Neuron (in vitro differentiated cells): ENCODE measurements around the gene S100A13.
"Not testable (repeated sequence)": the region's sequence is repeated elsewhere in the genome, so short reads cannot be mapped to it uniquely, and the experiment has no call there.

ENCODE experiments used
- H2AFZ ChIP-seq: one replicate; pipeline ENCODE4 v1.6.1; 2013; ENCODE audit warnings: low read depth, mild to moderate bottlenecking, inconsistent platforms, low read length, moderate library complexity
- H3K27me3 ChIP-seq: one replicate; pipeline ENCODE4 v1.6.1; 2013; ENCODE audit warnings: low read length; ENCODE audit not compliant: insufficient read depth
- H3K36me3 ChIP-seq: one replicate; pipeline ENCODE4 v1.6.1; 2013; ENCODE audit warnings: low read length; ENCODE audit not compliant: insufficient read depth
- H3K4me1 ChIP-seq: one replicate; pipeline ENCODE4 v1.6.1; 2013; ENCODE audit warnings: low read length; ENCODE audit not compliant: insufficient read depth
- H3K4me3 ChIP-seq: 2 replicates; pipeline ENCODE4 v1.5.1; 2013; ENCODE audit warnings: mild to moderate bottlenecking, low read length, moderate library complexity
- H3K9me3 ChIP-seq: one replicate; pipeline ENCODE4 v1.6.1; 2013; ENCODE audit warnings: low read length

S100A13 gene

GRCh38 chr1:153602749-153603148 is 24.6 kb downstream of the S100A13 start:
- no peaks in the 10 kb centered on the region for H3K9me3 ChIP-seq
- H2AFZ ChIP-seq, result no peak overlapping the region
- H3K27me3 ChIP-seq, result no peaks in the 10 kb centered on the region
- H3K4me3 ChIP-seq, result no peak overlapping the region
- peaks cover 8% of the 10 kb centered on the region for H3K4me1 ChIP-seq
- no peaks in the 10 kb centered on the region for H3K36me3 ChIP-seq

DNA sequence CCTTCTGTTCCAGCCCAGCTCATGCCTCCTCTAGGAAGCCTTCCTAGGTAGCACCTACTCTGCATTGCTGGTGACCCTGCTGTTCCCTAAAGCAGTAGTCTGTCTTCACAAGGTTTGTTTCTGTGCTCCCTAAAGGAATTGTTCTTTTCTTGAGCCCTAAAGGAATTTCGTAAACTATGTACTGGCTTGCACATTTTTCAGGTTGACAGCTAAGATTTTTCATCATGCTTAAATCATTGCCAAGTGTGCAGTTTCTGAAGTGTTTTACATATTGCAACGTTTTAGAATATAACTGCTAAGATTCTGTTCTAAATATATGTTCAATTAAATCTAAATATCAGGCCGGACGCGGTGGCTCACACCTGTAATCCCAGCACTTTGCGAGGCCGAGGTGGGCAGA is 27.5 kb downstream of the S100A13 start:
- no peak overlapping the region for H2AFZ ChIP-seq
- H3K36me3 ChIP-seq, result no peaks in the 10 kb centered on the region
- H3K4me1 ChIP-seq, result peaks cover 8% of the 10 kb centered on the region
- no peaks in the 10 kb centered on the region for H3K9me3 ChIP-seq
- no peak overlapping the region for H3K4me3 ChIP-seq
- H3K27me3 ChIP-seq, result no peaks in the 10 kb centered on the region

GRCh38 chr1:153598309-153599172 is 28.8 kb downstream of the S100A13 start:
- no peak overlapping the region for H3K4me3 ChIP-seq
- H3K27me3 ChIP-seq, result no peaks in the 10 kb centered on the region
- no peaks in the 10 kb centered on the region for H3K36me3 ChIP-seq
- H2AFZ ChIP-seq, result no peak overlapping the region
- no peaks in the 10 kb centered on the region for H3K9me3 ChIP-seq
- H3K4me1 ChIP-seq, result peaks cover 8% of the 10 kb centered on the region

GRCh38 chr1:153597206-153597605 is 30.1 kb downstream of the S100A13 start:
- Histone ChIP-seq H2AFZ (no peak overlapping the region), H3K27me3 (no peaks in the 10 kb centered on the region), H3K9me3 (no peaks in the 10 kb centered on the region), H3K4me1 (peaks cover 21% of the 10 kb centered on the region), H3K36me3 (no peaks in the 10 kb centered on the region), H3K4me3 (no peak overlapping the region)

DNA sequence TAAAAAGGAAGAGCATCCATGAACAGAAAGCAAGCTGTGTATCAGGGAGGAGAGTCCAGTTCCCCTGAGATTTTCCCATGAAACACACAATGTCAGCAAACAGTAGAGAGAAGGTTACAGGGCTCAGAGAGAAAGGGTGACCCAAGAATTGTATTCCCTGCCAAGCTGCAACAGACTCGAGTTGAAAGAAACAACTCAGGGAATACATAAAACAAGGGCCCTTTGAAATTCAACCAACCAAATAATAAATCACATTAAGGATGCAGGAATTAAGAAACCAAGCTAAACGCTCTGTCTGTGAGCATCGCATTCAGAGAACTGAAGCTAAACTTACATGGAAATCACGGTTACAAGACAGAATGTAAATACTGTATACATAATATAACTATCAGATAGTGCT is 34.6 kb downstream of the S100A13 start:
- Histone ChIP-seq H3K4me3 (no peak overlapping the region), H2AFZ (no peak overlapping the region), H3K36me3 (no peaks in the 10 kb centered on the region), H3K9me3 (no peaks in the 10 kb centered on the region), H3K4me1 (peaks cover 17% of the 10 kb centered on the region), H3K27me3 (no peaks in the 10 kb centered on the region)

DNA sequence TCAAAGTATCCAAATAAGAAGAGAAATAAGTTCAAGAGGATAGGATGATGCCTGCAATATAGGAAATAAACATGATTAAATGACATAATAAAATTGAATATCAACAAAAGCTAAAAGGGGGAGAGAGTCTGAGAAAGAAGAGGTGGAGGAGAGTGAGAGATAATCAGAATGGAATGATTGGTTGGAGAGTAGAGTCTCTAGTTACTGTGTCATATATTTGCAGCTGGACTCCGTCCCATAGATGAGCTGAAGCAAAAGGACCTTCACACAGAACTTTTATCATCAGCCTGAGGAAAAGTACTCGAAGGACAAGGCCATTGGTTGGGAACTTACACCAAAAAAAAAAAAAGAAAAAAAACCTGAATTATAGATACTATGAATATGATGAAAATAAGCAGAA is 38.8 kb downstream of the S100A13 start:
- H3K4me3 ChIP-seq, result no peak overlapping the region
- H2AFZ ChIP-seq, result no peak overlapping the region

DNA sequence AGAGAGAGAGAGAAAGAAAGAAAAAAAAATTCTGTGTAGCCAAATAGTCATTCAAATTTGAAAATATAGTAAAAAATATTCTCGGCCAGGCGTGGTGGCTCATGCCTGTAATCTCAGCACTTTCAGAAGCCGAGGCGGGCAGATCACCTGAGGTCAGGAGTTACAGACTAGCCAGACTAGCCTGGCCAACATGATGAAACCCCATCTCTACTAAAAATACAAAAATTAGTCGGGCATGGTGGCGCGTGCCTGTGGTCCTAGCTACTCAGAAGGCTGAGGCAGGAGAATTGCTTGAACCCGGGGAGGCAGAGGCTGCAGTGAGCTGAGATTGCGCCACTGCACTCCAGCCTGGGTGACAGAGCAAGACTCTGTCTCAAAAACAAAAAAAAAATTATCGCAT is 39.3 kb downstream of the S100A13 start:
- not testable (repeated sequence) for H3K36me3 ChIP-seq, H2AFZ ChIP-seq, H3K27me3 ChIP-seq, H3K9me3 ChIP-seq, H3K4me3 ChIP-seq
- H3K4me1 ChIP-seq, result peaks cover 25% of the 10 kb centered on the region

More for the DNA sequence above, 38.8 kb downstream of the S100A13 start:
- Histone ChIP-seq H3K4me1 (peaks cover 29% of the 10 kb centered on the region), H3K27me3 (no peaks in the 10 kb centered on the region), H3K36me3 (no peaks in the 10 kb centered on the region), H3K9me3 (no peaks in the 10 kb centered on the region)

- peaks cover 17% of the 10 kb centered on the region for H3K4me1 ChIP-seq
- no peak overlapping the region for H2AFZ ChIP-seq
- H3K36me3 ChIP-seq, result no peaks in the 10 kb centered on the region
- no peaks in the 10 kb centered on the region for H3K9me3 ChIP-seq
- no peaks in the 10 kb centered on the region for H3K27me3 ChIP-seq
- H3K4me3 ChIP-seq, result no peak overlapping the region
These were observed 40.0 kb downstream of the S100A13 start for GRCh38 chr1:153587314-153587713.

DNA sequence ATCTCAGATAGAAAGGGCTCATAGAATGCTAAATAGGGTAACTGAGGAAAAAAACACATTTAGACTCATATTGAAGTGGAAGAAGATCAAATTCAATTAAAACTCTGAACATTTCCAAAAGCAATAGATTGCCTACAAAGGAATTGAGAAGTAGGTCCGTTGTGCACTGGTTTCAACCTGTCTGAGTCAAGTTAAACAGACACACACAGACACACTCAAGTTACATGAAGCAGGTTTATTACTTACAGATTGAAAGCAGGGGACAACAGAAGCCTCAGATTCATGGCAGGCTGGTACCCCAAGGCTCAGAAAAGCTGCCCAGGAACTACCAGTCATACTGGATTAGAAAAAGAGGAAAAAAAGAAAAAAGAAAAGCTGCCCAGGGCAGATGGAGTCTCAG is 41.0 kb downstream of the S100A13 start:
- Histone ChIP-seq H3K9me3 (no peaks in the 10 kb centered on the region), H3K4me1 (peaks cover 13% of the 10 kb centered on the region), H3K27me3 (no peaks in the 10 kb centered on the region), H3K4me3 (no peak overlapping the region), H3K36me3 (no peaks in the 10 kb centered on the region), H2AFZ (peak overlapping the region; percentile 15)

DNA sequence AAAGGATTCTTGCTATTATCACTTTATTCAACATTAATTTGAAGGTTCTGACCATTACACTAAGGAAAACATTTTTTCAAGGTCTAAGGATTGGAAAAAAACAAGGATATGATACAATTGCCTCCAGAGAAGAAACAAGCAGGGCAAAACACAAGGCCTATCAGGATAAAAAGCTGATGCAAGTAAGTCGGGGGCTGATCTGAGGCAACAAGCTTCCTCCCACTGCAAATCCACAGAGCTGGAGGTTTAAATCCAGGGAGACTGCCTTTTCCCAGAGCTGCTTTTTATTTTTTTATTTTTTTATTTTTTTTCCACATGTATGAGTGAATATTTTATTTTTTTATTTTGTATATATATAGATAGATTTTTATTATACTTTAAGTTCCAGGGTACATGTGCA is 42.3 kb downstream of the S100A13 start:
- Histone ChIP-seq H3K9me3 (no peaks in the 10 kb centered on the region), H3K4me3 (no peak overlapping the region)

DNA sequence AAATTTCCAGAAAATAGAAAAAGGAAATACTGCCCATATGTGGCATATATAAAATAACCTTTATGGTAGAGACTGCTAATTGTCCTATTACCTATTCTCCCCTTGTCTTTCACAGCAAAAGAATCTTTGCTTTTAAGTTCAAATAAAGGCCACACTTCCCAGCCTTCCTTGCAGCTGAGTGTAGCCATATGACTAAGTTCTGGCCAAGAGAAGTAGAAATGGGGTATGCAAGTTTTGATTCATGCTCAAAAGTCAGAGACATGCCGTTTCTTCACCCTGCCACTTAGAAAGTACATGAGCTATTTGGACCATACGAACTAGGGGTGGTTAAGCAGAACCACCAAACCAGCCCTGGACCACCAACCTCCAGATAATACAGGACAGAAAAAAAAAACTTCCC is 43.3 kb downstream of the S100A13 start:
- H3K27me3 ChIP-seq, result no peaks in the 10 kb centered on the region
- no peaks in the 10 kb centered on the region for H3K9me3 ChIP-seq
- H3K4me1 ChIP-seq, result peaks cover 16% of the 10 kb centered on the region
- no peaks in the 10 kb centered on the region for H3K36me3 ChIP-seq
- no peak overlapping the region for H2AFZ ChIP-seq
- no peak overlapping the region for H3K4me3 ChIP-seq

More for the DNA sequence above, 42.3 kb downstream of the S100A13 start:
- Histone ChIP-seq H3K27me3 (no peaks in the 10 kb centered on the region), H3K36me3 (no peaks in the 10 kb centered on the region), H2AFZ (no peak overlapping the region), H3K4me1 (peaks cover 13% of the 10 kb centered on the region)

DNA sequence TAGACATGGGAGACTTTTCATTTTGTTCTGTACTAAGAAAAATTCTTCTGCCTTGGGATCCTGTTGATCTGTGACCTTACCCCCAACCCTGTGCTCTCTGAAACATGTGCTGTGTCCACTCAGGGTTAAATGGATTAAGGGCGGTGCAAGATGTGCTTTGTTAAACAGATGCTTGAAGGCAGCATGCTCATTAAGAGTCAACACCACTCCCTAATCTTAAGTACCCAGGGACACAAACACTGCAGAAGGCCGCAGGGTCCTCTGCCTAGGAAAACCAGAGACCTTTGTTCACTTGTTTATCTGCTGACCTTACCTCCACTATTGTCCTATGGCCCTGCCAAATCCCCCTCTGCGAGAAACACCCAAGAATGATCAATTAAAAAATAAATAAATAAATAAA is 43.8 kb downstream of the S100A13 start:
- H3K4me3 ChIP-seq, H3K36me3 ChIP-seq, H3K9me3 ChIP-seq, H2AFZ ChIP-seq, H3K27me3 ChIP-seq: not testable (repeated sequence)
- H3K4me1 ChIP-seq, result peaks cover 20% of the 10 kb centered on the region

DNA sequence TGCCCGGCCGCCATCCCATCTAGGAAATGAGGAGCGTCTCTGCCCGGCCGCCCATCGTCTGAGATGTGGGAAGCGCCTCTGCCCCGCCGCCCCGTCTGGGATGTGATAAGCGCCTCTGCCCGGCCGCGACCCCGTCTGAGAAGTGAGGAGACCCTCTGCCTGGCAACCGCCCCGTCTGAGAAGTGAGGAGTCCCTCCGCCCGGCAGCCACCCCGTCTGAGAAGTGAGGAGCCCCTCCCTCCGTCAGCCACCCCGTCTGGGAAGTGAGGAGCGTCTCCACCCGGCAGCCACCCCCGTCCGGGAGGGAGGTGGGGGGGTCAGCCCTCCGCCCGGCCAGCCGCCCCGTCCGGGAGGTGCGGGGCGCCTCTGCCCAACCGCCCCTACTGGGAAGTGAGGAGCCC is 44.5 kb downstream of the S100A13 start:
- H3K4me3 ChIP-seq, H3K36me3 ChIP-seq, H2AFZ ChIP-seq, H3K27me3 ChIP-seq, H3K9me3 ChIP-seq: not testable (repeated sequence)
- peaks cover 27% of the 10 kb centered on the region for H3K4me1 ChIP-seq

GRCh38 chr1:153578936-153579335 is 48.4 kb downstream of the S100A13 start:
- H3K4me1 ChIP-seq, result peaks cover 19% of the 10 kb centered on the region
- no peaks in the 10 kb centered on the region for H3K36me3 ChIP-seq
- H2AFZ ChIP-seq, result no peak overlapping the region
- H3K4me3 ChIP-seq, result no peak overlapping the region
- no peaks in the 10 kb centered on the region for H3K9me3 ChIP-seq
- no peaks in the 10 kb centered on the region for H3K27me3 ChIP-seq
